T-helper 22 cell (primary cell): ENCODE data around the gene MACROD2.
"Not testable (repeated sequence)": the region's sequence is repeated elsewhere in the genome, so short reads cannot be mapped to it uniquely, and the experiment has no call there.

Experiments
- DNase-seq: peaks from one replicate; pipeline ENCODE4 v3.0.0-alpha.2; 2020; ENCODE audit warnings: low read depth

Gene MACROD2

GRCh38 chr20:14915356-14915755 is 920.0 kb downstream of the MACROD2 start:
- no peak for DNase-seq

- no peak for DNase-seq
Measured at GRCh38 chr20:14916360-14916920, 921.1 kb downstream of the MACROD2 start.

GRCh38 chr20:14918281-14918680 is 923.0 kb downstream of the MACROD2 start:
- DNase-seq = no peak

- no peak for DNase-seq
Measured at GRCh38 chr20:14918976-14919375, 923.7 kb downstream of the MACROD2 start.

- no peak for DNase-seq
Measured at GRCh38 chr20:14919501-14920081, 924.3 kb downstream of the MACROD2 start.

DNA sequence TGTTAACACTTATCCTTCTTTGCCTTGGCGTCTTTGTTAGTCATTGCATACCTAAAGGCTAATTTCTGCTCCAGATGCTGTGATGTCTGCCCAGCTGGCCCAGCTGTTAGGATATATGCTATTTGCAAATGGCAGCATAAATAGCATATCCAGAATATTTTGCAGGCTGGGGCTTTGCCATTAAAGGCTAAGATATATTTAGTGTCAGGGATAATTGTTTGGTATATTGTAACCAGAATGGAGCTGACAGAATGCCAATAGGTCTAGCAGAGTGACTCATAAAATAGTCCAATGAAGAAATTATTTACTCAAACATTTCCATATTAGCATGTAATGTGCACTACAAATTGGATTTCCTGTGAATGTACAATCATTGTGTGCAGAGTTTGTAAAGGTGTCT is 926.2 kb downstream of the MACROD2 start:
- DNase-seq = no peak

DNA sequence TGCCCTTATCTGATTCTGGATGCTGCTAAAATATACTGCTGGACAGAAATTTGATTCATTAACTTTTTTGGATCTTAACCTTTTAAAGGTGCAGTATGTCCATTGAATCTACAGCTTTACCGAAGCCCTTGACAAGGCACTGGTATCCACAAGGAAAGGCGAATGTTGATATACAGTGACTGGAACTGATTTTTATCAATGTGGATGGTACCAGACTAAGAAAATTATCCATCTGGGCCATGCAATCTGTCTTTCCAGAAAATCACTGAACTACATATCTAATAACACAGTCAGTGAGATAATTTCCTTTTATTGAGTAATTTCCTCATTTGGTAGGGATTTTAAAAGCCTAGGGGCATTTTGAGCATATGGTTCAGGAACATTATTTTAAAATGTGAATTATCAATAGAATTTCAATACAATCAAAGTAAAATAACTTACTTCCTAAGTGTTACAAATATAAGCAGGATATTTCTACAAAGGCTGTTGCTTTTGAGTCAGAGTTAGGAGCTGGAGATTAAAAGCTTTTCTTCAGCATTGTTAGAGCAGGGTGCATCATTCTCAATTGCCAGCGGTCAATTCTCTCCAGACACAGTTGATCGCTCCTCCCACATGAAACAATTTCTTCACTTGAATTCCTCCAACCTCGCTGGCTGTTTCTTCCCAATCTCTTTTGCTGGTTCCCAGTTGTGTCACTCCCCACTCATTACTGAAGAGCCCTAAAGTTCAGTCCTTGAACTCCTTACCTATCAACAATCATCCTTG is 927.4 kb downstream of the MACROD2 start:
- no peak for DNase-seq

DNA sequence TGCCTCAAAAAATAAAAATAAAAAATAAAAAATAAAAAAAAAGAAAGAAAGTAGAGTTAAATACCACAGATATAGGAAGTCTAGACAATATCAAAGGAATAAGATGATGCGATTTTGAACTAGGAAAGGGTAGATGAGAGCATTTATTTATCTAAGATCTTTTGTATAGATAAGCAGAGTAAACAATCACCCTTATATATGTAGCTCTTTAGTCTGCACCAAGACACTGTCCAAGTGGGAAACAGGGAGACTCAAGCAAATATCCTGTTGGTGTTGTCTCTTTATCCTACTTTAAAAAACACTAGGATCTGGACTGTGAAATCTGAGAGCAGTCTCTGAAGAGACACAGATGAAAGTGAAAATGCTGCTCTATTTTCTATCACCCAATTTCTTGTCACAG is 929.1 kb downstream of the MACROD2 start:
- DNase-seq = no peak

GRCh38 chr20:14925300-14925699 is 930.0 kb downstream of the MACROD2 start:
- DNase-seq = no peak

DNA sequence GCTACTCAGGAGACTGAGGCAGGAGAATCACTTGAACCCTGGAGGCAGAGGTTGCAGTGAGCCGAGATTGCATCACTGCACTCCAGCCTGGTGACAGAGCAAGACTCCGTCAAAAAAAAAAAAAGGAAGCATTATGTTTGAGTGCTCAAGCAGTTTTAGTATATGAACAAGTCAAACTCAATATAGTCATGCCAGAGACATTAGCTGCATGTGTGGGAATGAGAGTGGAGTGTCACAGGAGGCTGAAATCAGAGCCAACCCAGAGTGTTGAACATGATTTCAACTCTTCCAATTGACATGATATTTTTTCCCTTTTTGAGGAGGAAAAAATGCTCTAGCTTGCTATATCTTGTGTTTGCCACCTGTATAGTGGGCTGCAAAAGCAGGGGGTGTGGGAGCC is 931.1 kb downstream of the MACROD2 start:
- DNase-seq = not testable (repeated sequence)

- no peak for DNase-seq
Measured at GRCh38 chr20:14928083-14928482, 932.8 kb downstream of the MACROD2 start.

DNA sequence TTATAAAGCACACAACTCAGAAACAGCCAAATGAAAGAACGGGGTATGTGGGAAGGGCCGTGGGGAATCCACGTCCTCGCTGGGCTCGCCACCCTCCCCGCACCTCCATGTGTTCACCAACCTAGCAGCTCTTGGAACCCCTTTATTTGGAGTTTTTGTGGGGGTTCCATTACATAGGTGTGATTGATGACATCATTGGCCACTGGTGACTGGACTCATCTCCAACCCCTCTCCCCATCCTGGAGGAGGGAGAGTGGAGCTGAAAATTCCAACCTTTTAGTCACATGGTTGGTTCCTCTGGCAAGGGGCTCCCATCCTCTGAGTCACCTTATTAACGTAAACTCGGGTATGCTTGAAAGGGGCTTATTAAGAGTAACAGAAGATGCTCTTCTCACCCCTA is 934.1 kb downstream of the MACROD2 start:
- no peak for DNase-seq

DNA sequence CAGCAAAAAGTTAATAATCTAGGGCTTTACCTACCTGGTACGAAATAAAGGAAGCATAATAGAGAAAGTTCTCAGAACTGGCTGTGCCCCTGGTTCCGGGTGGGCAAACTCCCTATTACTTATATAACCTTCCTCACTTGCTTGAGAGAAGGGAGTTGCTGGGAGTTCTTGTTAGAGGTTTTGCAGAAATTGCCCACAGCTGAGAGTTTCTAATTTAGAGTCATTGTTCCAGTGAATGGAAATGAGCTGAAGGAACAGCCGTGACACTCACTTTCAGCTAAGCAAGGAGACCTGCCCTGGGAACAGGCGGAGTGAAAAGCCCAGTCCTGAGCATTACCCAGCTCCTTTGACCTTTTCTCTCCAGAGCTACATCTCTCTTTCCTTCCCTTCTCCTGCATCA is 936.7 kb downstream of the MACROD2 start:
- DNase-seq = no peak

- no peak for DNase-seq
Measured at GRCh38 chr20:14935285-14935684, 940.0 kb downstream of the MACROD2 start.

DNA sequence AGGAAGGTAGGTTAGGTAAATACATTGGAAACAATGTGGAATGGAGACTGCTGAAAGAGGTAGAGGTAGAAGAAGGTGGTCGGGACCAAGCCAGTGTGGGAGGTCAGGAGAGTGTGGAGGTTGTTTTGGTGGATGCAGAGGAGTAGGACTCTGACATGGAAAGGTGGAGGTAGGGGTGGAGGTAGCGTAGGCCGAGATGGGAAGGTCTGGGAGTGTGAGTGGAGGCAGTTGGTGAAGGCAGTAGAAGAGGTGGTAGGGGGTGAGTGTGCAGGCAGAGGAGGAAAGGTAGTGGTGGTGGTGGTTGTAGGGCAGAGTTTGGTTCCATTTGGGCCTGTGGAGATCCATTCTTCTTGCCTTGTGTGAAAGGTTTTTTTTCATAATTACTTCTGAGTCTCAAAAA is 941.7 kb downstream of the MACROD2 start:
- no peak for DNase-seq

- no peak for DNase-seq
Measured at GRCh38 chr20:14937846-14938245, 942.5 kb downstream of the MACROD2 start.

GRCh38 chr20:14947536-14947935 is 952.2 kb downstream of the MACROD2 start:
- no peak for DNase-seq

DNA sequence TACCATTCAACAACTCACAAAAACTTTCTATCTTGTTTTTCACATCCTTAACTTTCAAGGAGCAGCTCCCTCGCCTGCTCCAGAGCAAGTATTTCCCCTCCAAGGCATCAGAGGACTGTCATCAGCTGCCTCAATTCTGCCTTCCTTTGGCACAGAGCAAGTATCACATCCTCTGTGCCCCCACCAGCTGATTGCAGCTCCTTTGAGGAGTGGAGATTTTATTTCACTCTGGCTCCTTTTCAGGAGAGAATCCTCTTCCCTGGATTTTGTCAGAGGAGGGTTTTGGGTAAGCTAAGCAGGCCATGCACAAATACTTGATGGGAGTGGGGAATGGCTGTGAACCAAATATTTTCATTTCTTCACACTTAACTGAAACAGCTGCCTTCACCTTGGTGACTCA is 952.6 kb downstream of the MACROD2 start:
- no peak for DNase-seq

- no peak for DNase-seq
Measured at GRCh38 chr20:14948416-14948815, 953.1 kb downstream of the MACROD2 start.

- DNase-seq = no peak
Measured at GRCh38 chr20:14950633-14951032, 955.3 kb downstream of the MACROD2 start.

DNA sequence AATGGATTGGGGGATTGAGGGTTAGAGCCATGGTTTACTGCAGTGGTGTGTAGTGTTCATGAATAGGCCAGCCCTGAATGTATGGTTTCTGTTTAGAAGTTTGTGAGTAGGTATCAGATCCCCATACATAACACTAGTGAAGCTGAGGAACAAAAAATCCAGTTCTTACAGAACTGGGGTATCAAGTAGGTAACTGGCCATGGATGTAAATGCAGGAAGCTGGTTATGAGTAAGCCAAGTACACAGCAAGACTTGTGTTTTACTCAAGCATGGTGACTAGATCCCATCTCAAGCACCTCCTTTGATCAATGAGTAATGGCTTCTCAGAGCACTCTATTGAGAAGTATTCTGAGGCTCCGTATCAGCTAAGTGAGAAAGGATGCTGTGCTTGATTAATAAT is 955.8 kb downstream of the MACROD2 start:
- no peak for DNase-seq

DNA sequence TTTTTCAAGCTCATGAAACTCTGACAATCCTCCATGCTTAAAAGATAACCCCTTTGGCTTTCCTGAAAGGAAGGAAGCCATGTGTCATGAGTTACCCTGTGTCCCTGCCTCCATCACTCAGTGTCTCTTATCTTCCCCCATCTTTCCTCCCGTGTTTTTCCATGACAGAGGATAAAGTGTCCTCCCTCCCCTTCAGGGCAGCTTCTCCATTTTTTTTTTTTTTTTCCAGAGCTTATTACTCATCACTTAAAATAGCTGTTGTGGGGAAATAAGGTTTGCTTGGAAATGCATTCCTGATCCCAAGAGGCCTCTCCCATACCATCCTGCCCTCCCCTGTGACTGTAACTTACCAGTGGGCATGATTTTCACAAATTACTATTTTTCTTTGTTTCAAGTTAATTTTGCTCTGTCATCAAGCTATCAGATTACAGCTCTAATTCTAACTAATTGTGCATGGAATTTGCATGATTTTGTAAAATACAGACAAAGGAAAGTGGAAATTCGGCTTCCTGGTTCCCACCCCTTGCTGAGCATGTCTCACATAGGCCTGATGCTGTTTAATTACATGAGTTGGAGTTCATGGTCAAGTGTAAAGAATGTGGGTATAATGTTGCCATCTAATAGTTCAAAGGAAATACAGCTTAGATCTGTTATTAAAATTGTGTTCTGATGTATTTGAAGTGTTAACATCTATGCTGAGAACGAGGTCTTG is 956.5 kb downstream of the MACROD2 start:
- no peak for DNase-seq

GRCh38 chr20:14953736-14954135 is 958.4 kb downstream of the MACROD2 start:
- no peak for DNase-seq
